HT-29 (cell line): ENCODE results near the gene CIDEB. TPM values are rescaled to one million over a fixed set of nuclear protein-coding genes. Genes with fewer than 3 reads are reported as not detected.
"Not testable (repeated sequence)": the region's sequence is repeated elsewhere in the genome, so short reads cannot be mapped to it uniquely, and the experiment has no call there.

Source experiments
- DNase-seq: peaks from one replicate; pipeline ENCODE4 v3.0.0-alpha.2; 2015; ENCODE audit warnings: low spot score
- total RNA-seq: library from RNA; depleted of rRNA; stranded (reverse); fragments of >200 nt; shearing (Covaris generic); gene quantifications from 2 replicates; pipeline ENCODE4 v1.2.3, GENCODE V29; 2014; rRNA removed

CIDEB gene, protein sequence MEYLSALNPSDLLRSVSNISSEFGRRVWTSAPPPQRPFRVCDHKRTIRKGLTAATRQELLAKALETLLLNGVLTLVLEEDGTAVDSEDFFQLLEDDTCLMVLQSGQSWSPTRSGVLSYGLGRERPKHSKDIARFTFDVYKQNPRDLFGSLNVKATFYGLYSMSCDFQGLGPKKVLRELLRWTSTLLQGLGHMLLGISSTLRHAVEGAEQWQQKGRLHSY
- 0.31 and 2.3 TPM in 2 replicates for total RNA-seq

DNA sequence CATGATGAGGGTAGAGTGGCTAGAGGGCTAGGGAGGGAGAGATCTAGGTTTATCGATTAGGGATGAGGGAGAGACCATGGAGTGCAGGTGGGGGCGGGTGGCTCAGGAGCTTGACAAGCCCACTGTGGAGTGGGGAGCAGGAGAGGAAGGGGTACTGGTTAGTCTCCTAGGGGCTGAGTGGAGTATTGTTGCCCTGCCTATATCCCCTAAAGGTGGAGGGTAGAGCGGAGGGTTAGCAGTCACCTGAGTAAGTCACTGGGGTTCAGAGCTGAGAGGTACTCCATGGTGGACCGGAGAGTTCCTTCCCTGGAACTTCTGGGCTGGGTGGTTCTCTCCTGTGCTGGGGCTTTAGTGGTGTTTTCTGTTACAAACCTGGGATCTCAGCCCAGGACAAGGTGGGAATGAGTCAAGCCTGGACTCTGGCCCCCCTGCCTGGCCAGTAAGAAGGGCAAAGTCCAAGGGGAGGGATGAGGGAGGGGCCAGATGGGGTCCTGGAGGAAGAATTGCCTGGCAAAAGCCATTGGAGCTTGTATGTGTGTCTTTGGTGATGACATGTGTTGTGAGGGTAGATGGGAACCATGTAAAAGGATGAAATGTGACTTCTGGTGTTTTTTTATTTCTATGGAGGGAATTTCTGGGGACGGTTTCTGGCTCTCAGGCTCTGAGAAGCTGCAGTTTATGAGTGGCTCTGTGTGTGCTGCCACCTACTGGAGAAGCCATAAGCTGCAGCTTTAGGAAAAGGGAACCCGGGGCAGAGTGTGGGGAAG is at the start of gene CIDEB:
TSS of gene CIDEB (minus strand) at position 403 of the 767 bp plus-strand sequence. CDS start at position 284, 119 bp downstream.
- DNase-seq = peak; percentile 82

GRCh38 chr14:24356208-24356607 is 48.4 kb upstream of the CIDEB start:
- DNase-seq = no peak

- DNase-seq = no peak
Measured at GRCh38 chr14:24355009-24355408, 47.2 kb upstream of the CIDEB start.

DNA sequence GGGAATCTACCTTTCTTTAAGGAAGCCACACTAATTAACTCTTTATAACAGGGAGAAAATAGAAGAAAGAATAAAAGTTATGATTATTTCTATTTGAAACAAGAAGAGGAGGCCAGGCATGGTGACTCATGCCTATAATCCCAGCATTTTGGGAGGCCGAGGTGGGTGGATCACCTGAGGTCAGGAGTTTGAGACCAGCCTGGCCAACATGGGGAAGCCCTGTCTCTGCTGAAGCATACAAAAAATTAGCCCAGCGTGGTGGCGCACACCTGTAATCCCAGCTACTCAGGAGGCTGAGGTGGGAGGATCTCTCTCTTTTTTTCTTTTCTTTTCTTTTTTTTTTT is 46.7 kb upstream of the CIDEB start:
- not testable (repeated sequence) for DNase-seq

DNA sequence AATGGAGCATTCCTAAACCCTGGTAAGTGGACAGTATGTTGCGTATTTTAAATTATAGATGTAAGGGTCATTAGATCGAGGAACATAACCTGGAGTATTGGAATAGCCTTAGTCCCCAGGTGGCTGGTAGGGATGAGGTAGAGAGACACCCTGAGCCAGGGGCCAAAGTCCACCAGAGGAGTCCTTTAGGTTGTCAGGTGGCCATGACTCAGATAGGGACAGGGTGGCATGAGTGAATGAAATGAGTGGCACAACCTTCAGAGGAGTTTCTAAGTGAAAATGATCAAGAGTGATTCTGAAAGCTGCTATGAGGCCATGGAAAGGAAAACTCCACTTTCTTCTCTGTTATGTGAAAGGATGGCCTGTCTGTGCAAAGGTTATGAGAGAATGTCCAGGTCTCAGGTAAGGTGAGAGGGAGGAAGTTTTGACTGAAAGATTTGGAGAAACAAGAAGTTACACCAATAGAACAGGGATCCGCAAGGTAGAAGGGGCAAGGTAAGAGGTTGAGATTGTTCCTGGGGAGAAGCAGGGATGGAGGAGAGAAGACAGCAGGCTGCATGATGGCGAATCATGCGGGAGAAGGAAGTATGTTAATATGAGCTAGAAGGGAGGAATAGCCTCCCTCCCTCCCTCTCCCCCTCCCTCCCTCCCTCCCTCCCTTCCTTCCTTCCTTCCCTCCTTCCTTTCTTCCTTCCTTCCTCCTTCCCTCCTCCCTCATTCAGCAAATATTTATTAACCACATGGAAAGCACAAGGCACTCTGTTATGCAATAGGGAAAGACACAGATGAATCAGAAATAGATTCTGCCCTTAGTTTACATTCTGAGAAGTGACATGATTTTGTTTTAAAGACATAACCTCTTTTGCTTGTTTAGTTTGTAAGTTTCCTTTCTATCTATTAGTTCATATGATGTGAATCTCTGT is 46.0 kb upstream of the CIDEB start:
- DNase-seq = peak; percentile 63

- DNase-seq = no peak
Measured at GRCh38 chr14:24351517-24351916, 43.7 kb upstream of the CIDEB start.

GRCh38 chr14:24349742-24350141 is 42.0 kb upstream of the CIDEB start:
- no peak for DNase-seq

DNA sequence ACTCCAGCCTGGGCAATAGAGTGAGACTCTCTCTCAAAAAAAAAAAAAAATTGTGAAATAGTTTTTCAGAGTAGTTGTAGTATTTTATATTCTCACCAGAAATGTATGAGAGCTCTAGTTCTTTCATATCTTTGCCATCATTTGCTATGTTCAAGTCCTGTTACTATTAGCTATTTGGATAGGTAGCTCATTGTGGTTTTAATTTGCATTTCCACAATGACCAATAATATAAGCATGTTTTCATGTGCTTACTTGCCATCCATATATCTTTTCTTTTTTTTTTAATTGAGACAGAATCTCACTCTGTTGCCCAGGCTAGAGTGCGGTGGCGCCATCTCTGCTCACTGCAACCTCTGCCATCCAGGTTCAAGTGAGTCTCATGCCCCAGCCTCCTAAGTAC is 40.4 kb upstream of the CIDEB start:
- DNase-seq = no peak

GRCh38 chr14:24347134-24347533 is 39.4 kb upstream of the CIDEB start:
- DNase-seq = no peak

DNA sequence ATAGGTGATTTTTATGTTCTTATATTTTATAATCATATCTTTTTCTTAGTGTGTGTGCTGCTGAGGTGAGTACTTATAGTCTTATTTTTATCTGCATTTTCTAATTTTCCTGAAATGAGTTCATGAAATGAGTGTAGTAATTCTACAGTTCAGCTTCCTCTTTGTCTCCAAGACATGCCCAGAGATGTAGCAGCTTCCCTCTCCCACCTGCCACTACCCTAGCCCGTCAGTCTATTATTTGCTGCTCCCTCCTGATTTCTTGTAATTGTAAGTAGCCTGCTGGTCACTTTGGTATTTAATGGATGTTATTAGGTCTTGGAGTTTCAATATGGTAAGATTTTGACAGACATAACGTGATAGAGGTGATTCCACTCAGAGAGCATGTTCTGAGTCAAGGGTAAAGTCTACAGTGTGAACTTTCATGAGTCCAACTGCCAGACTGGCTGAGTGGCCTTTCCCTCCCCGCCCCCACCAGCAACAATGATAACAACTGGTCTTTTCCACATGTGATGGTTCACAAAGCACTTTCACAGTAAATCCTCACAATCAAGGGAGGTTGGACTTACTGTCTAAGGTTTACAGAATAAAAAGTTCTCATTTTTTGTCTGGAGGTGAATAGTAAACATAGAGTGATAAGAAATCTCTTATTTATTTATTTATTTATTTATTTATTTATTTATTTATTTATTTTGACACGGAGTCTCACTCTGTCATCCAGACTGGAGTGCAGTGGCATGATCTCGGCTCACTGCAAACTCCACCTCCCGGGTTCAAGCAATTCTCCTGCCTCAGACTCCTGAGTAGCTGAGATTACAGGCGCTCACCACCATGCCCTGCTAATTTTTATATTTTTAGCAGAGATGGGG is 36.3 kb upstream of the CIDEB start:
- DNase-seq = peak; percentile 7

GRCh38 chr14:24342889-24343288 is 35.1 kb upstream of the CIDEB start:
- DNase-seq = no peak

DNA sequence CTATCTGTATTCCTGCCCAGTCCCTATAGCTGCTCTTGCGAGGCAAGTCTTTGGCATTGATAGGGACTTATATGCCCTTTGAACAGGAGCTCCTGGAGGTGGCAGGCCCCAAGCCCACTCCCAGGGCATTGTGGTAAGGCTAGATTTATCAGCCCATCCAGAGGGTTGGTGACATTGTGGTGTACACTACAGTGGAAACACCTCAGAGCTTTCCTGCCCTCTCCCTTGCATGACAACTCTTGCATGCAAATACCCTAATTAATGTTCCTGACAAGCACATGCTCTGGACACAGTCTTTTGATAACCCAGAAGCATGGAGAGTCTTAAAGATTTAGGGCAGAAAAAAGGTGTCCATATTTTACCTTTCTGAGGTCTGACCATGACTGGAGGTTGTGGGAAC is 32.8 kb upstream of the CIDEB start:
- DNase-seq = no peak

- DNase-seq = peak; percentile 73
Measured at GRCh38 chr14:24339284-24340151, 31.7 kb upstream of the CIDEB start, which contains the start of gene RIPK3. RIPK3 (minus strand) TSS chr14:24339991; CDS start chr14:24339826, 165 bp downstream.

GRCh38 chr14:24338843-24339242 is 31.1 kb upstream of the CIDEB start:
- DNase-seq = no peak

GRCh38 chr14:24337824-24338175 is 30.0 kb upstream of the CIDEB start:
- DNase-seq = no peak

DNA sequence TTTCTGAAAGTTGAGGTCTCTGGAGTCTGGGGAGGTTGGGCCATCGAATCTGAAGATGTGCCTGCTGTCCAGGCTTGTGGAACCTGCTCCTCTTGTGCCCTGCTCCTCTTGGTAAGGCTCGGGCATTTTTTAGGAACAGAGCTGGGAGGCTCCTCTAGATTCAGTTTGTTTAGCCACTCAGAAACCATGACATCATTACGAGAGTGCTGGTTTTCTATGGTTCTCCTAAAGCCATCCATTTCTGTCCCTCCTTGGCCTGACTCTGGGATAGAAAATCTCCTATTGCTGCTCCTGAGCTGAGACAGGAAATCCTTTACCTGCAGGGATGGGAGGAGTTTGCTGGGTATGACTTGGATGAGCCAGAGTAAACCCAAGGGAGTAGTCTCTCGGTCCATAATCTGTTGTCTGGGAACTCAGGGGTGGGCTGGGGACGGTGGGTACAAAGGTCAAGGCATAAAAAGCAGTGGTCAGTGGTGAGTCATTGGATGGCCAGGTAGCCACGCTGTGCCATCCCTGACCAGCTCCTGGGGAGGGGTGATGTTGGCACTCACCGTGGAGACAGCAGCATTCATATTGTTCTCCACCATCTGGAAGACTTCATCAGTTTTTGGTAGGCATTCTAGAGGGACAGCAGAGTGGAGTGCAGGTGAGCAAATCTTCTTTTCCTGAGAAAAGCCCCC is 29.5 kb upstream of the CIDEB start:
- DNase-seq = peak; percentile 33

DNA sequence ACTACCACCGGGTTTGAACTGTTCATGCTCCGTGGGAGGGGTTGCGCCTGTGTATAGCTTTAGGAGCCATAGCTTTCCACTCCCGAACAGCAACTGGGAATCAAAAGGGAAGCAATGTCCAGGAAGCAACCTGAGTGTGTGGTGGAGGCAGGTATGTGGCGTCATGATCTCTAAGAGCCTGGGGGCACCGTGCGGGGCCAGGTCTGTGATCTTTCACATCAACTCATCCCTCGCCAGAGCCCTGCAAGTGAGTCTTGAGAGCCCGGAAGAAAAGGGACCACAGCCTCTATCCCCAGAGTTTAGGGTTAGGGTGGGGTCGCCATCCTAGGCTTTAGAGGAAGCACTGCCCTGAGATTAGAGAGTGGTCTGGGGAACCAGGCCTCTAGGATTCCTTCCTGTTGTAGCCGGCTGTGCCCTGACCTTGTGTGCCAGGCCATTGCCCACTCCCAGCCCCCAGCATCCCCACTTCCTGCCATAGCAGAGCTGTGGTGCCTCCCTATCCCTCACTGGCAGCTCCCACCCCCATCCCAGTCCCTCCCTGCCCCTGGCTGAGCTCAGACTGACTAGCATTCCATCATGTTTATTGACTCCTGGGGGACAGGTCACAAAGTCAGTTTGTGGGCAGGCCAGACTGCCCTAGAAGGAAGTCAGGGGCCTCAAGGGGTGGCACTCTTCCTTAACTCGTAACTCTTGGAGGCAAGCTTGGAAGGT is 27.8 kb upstream of the CIDEB start:
- DNase-seq = peak; percentile 50

- DNase-seq = no peak
Measured at GRCh38 chr14:24334431-24335291, 26.9 kb upstream of the CIDEB start, which contains the start of gene ADCY4. ADCY4 (minus strand) TSS chr14:24335071; CDS start chr14:24334652, 419 bp downstream.
